Gastroesophageal sphincter (tissue), 3 donors: Measurements from ENCODE around the gene POLH.

Experiments used
- CTCF ChIP-seq, 4 experiments: fragments of 200-600 bp in 2 of 4; fragments of 450-650 bp in 2 of 4; sonication (generic) in 1 of 4; IDR thresholded peaks; one replicate each; pipeline ENCODE4 v1.5.1; 2017 to 2019; ENCODE audit warnings: antibody characterized with exemption in 4 of 4, mild to moderate bottlenecking in 2 of 4, moderate library complexity in 2 of 4
- EP300 ChIP-seq: sonication (generic); formaldehyde crosslinking; IDR thresholded peaks from one replicate; pipeline ENCODE4 v1.6.1; 2017; ENCODE audit warnings: antibody characterized with exemption, mild to moderate bottlenecking
- POLR2A ChIP-seq, 2 donors: fragments of 450-650 bp; IDR thresholded peaks; one replicate each; pipeline ENCODE4 v1.6.1; 2017; ENCODE audit warnings: antibody characterized with exemption in 2 of 2, mild to moderate bottlenecking in 2 of 2, moderate library complexity in 1 of 2

- TF ChIP-seq POLR2A (IDR thresholded peaks at IDR 0.05): no peak
- TF ChIP-seq CTCF (IDR thresholded peaks at IDR 0.05): no peak
- TF ChIP-seq EP300: no peak
Measured at GRCh38 chr6:43575105-43575771, 747 bp upstream of the POLH start.
